Caki2 (cell line): Measurements from ENCODE around the gene DYRK2. TPM values are rescaled to one million over a fixed set of nuclear protein-coding genes. Genes with fewer than 3 reads are reported as not detected.

Experiments used
- DNase-seq: peaks from one replicate; pipeline ENCODE4 v3.0.0-alpha.2; 2015; ENCODE audit warnings: low read depth
- in situ Hi-C: cut with HindIII; loops from 2 replicates; pipeline ENCODE4 v1.10.0; 2016; ENCODE audit warnings: low sequenced_read_pairs, low pct_unique_long_range_greater_than_20kb, mixed read lengths
- total RNA-seq: library from RNA; depleted of rRNA; stranded (reverse); fragments of >200 nt; shearing (Covaris generic); gene quantifications from 2 replicates; pipeline ENCODE4 v1.2.3, GENCODE V29; 2014; ENCODE audit warnings: low replicate concordance

DYRK2 gene
- total RNA-seq, 1 experiment from 2014 or later: 54.9 TPM

GRCh38 chr12:67638694-67639093, 9.9 kb upstream of the DYRK2 start:
- in situ Hi-C loops: no loop called here
- no peak for DNase-seq

GRCh38 chr12:67640863-67641262, 7.7 kb upstream of the DYRK2 start:
- in situ Hi-C loops: no loop called here
- DNase-seq: no peak

GRCh38 chr12:67645126-67645525, 3.4 kb upstream of the DYRK2 start:
- in situ Hi-C loops: no loop called here
- no peak for DNase-seq

GRCh38 chr12:67645601-67646000, 2.9 kb upstream of the DYRK2 start:
- in situ Hi-C loops: no loop called here
- no peak for DNase-seq

- in situ Hi-C loops: no loop called here
- DNase-seq: no peak
These were observed 1.8 kb upstream of the DYRK2 start for GRCh38 chr12:67646775-67647174.

- DNase-seq: no peak
- in situ Hi-C loops: no loop called here
These were observed 1.3 kb upstream of the DYRK2 start for GRCh38 chr12:67647181-67647798.

- peak; percentile 98 for DNase-seq
- in situ Hi-C loops: no loop called here
These were observed 585 bp upstream of the DYRK2 start for GRCh38 chr12:67647799-67648520.

- no peak for DNase-seq
- in situ Hi-C loops: no loop called here
These were observed 670 bp downstream of the DYRK2 start for GRCh38 chr12:67649261-67649569.

- peak; percentile 49 for DNase-seq
These were observed 1.2 kb downstream of the DYRK2 start for GRCh38 chr12:67649570-67650387.

GRCh38 chr12:67650388-67651131, 2.0 kb downstream of the DYRK2 start:
- peak; percentile 46 for DNase-seq
- in situ Hi-C loops: no loop called here

More at GRCh38 chr12:67649570-67650387, 1.2 kb downstream of the DYRK2 start:
- in situ Hi-C loops: no loop called here

- in situ Hi-C loops: no loop called here
- DNase-seq: peak; percentile 56
These were observed 2.7 kb downstream of the DYRK2 start for GRCh38 chr12:67651132-67651695.

GRCh38 chr12:67655829-67656228, 7.3 kb downstream of the DYRK2 start:
- DNase-seq: no peak
- in situ Hi-C loops: no loop called here

GRCh38 chr12:67656251-67656650, 7.7 kb downstream of the DYRK2 start:
- in situ Hi-C loops: no loop called here
- DNase-seq: no peak

GRCh38 chr12:67658486-67658885, 9.9 kb downstream of the DYRK2 start:
- no peak for DNase-seq
- in situ Hi-C loops: no loop called here

- in situ Hi-C loops: no loop called here
- no peak for DNase-seq
These were observed 10.7 kb downstream of the DYRK2 start for GRCh38 chr12:67659292-67659691.

- no peak for DNase-seq
- in situ Hi-C loops: no loop called here
These were observed 12.9 kb downstream of the DYRK2 start for GRCh38 chr12:67661311-67662021.

GRCh38 chr12:67662910-67663538, 14.5 kb downstream of the DYRK2 start:
- DNase-seq: no peak
- in situ Hi-C loops: no loop called here
